HG02588 (cell line): Measurements from ENCODE around the gene PAGR1.
A peak's percentile ranks its signal among the peaks of the same experiment; 100 is the strongest.
"Not testable (repeated sequence)": the region's sequence is repeated elsewhere in the genome, so short reads cannot be mapped to it uniquely, and the experiment has no call there.

Experiments used
- ATAC-seq: cut with Tn5 transposase; IDR thresholded peaks from one replicate; pipeline ENCODE4 v1.9.1; 2021; ENCODE audit warnings: mild to moderate bottlenecking, moderate library complexity; ENCODE audit not compliant: unreplicated experiment

The PAGR1 gene

GRCh38 chr16:29791845-29792807 lies 23.8 kb upstream of the PAGR1 start:
- ATAC-seq = no peak

GRCh38 chr16:29793153-29793552 lies 22.8 kb upstream of the PAGR1 start:
- ATAC-seq = not testable (repeated sequence)

DNA sequence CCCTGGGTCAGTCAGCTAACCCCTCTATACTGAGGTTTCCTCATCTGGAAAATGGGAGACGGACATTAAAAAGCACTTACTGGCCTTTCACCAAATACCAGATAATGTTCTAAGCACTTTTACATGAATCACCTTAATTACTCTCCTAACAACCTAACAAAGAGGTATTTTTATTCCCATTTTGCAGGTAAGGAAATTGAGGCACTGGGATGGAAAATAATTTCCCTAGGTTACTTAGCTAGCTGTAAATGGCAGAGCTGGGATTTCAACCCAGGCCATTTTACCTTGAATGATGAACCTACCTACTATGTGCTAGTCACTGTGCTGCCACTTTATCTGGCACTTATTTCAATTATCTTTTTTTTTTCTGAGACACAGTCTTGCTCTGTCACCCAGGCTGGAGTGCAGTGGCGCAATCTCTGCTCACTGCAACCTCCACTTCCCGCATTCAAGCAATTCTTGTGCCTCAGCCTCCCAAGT lies 21.7 kb upstream of the PAGR1 start:
- ATAC-seq = no peak

DNA sequence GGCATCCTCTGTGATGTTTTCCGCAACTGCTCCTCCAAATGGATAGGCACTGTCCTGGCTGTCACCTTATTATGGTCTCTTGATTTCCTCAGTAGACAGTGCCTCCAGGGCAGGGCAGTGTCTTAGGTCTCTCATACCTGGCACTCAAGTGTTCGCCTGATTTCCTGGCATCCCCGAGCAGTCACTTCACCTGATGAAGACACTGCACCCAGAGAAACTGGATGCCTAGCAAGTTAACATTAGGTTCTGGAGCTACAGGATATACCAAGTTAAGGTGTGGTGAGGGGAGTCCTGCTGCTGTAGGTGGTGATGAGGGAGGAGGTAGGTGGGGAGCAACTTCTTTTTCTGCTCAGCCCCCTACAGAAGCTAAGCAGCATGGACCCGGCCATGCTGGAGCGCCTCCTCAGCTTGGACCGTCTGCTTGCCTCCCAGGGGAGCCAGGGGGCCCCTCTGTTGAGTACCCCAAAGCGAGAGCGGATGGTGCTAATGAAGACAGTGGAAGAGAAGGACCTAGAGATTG lies 13.5 kb upstream of the PAGR1 start:
- no peak for ATAC-seq

DNA sequence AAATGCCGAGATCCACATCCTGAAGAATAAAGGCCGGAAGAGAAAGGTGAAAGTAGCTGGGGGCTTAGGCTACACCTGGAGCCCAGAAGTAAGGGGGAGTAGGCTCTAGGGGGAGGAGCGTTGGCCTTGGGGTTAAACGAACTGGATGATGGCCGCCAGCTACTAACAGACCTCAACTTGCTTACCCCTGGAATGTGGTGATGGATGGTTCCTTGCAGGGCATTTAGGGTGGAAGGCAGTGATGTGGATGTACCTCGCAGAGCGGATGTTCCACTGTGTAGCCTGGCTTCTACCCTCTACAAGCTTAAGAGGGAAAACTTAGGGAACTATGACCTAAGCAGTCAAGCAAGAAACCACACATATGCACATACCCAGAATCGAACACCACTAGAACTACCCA lies 11.9 kb upstream of the PAGR1 start:
- no peak for ATAC-seq

GRCh38 chr16:29804455-29805231 lies 11.3 kb upstream of the PAGR1 start:
- no peak for ATAC-seq

DNA sequence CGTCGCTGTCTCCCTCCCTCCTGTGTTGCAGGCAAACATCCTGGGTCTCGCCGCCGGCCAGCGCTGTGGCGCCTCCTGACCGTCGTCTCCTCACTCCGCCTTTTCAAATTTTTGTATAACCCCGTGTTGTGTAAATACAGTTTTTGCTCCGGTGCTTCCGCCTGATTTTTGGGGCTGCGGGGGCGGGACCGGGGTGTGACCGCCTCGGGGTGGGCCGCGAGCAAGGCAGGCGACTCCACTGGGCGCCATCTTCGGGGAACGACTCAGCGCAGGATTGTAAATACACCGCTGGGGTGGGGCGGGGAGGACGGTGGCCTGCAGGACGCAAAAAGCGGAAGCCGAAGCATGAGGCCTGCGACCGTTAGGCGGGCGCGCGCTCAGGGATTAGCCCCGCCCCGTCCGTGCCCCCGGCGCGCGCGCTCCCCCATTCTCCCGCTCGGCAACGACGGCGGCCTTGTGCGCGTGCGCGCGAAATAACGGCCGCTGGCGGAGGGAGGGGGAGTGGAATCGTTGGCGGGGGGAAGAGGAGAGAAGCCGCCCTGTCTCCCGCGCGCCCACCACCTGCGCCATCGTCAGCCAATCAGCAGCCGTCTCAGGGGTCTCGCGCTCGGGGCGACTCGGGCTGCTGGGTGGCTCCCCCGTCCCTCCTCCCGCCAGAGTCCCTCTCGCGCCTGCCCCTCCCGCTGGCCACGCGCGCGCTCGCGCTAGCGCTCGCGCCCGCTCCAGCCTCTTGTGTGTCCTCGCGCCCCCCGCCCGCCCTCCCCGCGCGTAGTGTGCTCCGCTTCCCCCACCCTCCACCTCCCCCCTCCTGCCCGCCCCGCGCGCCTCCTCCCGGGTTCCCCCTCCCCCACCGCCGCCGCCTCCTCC lies 10.5 kb upstream of the PAGR1 start:
- ATAC-seq = peak; percentile 45

GRCh38 chr16:29806099-29806579 lies 9.8 kb upstream of the PAGR1 start, which contains the start of gene MAZ:
Gene MAZ (plus strand): TSS chr16:29806529. CDS start chr16:29806702, 173 bp downstream.
- ATAC-seq = no peak

DNA sequence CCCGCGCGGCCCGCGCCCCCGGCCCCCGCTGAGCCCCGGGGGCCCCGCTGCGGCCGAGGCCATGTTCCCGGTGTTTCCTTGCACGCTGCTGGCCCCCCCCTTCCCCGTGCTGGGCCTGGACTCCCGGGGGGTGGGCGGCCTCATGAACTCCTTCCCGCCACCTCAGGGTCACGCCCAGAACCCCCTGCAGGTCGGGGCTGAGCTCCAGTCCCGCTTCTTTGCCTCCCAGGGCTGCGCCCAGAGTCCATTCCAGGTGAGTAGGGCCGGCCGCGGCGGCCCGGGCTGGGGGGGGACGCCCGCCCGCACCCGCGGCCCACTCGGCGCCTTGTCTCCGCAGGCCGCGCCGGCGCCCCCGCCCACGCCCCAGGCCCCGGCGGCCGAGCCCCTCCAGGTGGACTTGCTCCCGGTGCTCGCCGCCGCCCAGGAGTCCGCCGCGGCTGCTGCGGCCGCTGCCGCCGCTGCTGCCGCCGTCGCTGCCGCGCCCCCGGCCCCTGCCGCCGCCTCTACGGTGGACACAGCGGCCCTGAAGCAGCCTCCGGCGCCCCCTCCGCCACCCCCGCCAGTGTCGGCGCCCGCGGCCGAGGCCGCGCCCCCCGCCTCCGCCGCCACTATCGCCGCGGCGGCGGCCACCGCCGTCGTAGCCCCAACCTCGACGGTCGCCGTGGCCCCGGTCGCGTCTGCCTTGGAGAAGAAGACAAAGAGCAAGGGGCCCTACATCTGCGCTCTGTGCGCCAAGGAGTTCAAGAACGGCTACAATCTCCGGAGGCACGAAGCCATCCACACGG lies 9.1 kb upstream of the PAGR1 start:
- no peak for ATAC-seq

GRCh38 chr16:29807426-29808218 lies 8.3 kb upstream of the PAGR1 start:
- ATAC-seq = peak; percentile 17

DNA sequence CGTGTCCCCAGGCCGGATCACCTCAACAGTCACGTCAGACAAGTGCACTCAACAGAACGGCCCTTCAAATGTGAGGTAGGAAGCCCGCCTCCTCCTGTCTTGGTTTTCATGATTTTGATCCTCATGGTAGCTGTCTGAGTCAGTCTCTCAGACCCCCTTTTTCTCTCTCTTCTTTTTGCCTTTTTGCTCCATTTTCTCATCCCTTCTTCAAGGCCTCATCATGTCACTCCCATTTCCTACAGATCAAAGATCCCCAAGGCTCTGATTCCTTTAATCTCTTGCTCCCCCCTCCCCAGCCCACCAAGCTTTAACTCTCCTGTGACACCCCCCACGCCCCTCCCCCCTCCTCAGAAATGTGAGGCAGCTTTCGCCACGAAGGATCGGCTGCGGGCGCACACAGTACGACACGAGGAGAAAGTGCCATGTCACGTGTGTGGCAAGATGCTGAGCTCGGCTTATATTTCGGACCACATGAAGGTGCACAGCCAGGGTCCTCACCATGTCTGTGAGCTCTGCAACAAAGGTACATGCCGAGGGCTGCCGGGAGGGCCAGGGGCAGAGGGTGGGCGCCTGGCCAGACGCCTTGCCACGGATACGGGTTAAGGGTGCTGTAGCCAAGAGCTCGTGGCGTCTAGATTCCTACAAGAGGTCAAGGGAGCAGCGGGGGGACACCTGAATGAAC lies 7.6 kb upstream of the PAGR1 start:
- no peak for ATAC-seq

DNA sequence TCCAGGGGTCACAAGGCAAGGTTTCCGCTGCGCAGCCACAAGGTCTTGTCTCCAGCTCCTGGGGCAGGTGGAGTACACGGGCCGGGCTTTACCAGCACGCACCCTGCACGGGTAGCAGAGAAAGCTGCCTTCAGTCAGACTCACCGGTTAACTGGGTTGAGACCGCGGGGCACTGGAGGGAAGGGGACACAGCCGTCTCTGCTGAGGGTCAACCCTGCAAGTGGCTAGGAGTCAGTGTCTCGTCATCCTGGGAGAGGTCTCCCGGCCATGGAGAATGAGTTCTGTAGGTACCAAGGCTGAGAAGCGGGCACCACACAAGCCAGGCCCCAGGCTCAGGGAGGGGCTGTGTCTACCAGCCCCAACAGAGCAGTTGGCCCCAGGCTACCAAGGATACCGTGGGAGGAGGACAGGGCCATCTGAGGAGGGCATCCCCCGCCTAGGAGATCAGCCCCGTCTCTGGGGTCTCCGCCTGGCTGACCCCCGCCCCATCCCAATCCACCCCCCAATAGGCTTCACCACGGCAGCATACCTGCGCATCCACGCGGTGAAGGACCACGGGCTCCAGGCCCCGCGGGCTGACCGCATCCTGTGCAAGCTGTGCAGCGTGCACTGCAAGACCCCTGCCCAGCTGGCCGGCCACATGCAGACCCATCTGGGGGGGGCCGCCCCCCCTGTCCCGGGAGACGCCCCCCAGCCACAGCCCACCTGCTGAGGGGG lies 6.8 kb upstream of the PAGR1 start:
- ATAC-seq = no peak

GRCh38 chr16:29809850-29810698 lies 5.9 kb upstream of the PAGR1 start:
- ATAC-seq = no peak

DNA sequence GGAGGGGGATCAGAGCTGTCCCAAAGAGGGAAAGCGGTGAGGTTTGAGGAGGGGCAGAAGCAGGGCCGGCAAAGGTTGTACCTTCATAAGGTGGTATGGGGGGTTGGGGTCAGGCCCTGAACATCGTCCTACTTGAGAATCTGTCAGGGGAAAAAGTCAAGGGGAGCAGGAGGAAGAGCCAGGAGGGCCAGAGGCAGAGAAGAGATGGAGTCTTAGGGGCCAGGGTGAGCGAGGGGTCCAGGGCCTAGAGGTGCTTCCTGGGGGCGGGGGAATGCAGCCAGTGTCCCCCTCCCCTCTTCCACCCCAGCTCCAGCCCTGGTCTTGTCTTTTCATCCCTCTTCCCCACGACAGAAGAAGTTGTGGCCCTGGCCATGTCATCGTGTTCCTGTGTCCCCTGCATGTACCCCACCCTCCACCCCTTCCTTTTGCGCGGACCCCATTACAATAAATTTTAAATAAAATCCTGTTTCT lies 5.2 kb upstream of the PAGR1 start:
- ATAC-seq = no peak

DNA sequence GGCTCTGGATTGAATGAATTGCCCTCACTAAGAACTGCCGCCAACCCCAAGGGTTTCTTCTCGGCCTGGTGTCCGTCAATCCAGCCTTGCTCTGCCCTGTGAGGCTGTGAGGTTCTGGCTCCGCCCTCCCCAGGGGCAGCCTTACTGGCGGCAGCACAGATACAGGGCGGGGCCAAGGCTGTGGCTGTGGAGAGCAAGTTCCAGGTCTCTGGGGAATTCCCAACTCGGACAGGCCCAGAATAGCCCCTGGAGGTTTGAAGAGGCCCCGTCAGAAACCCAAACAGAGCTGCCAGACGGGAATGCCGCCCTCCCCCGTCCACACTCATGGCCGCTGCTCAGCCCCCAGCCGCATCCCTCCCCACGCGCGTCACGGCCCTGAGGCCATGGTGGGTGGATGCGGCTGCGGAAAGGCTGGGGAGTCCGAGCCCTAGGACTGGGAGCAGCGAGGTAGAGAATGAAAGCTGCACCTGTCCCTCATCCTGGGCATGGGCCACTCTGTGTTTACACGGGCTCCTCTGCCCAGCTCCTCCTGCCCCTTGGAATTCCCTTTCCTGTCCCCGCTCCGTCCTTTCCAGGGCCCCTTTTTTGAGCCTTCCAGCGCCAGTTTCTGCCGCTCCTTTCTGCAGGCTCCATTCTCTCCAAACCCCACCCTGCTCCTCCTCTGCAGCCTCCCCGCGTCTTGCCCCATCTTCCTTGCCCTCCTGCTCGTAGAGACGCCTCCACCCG lies 4.6 kb upstream of the PAGR1 start:
- peak; percentile 34 for ATAC-seq
